ENCODE measurements around the gene HLA-DMB.

- TF ChIP-seq POLR2A (IDR thresholded peaks at IDR 0.05; ENCODE audit: low read depth, low read length): no peak
- no peak for TF ChIP-seq POLR2AphosphoS5 (IDR thresholded peaks at IDR 0.05; ENCODE audit: low read depth, low read length)
These were observed 27.9 kb downstream of the HLA-DMB start for GRCh38 chr6:32912951-32913350.

Data from GM12892 (cell line).